T47D (cell line): Measurements from ENCODE around the gene MYPOP.

Experiments used
- DNase-seq, 2 experiments: peaks; one replicate each; pipeline versions ENCODE4 v3.0.0 to v3.0.0-alpha.2; 2011 to 2012; ENCODE audit warnings: low read depth in 1 of 2, low spot score in 1 of 2
- JUND ChIP-seq: IDR thresholded peaks from 2 replicates; pipeline ENCODE4 v1.6.1; 2012; ENCODE audit warnings: low read depth
- in situ Hi-C: cut with HindIII; loops from 2 replicates; pipeline ENCODE4 v1.10.0; 2016; ENCODE audit warnings: low sequenced_read_pairs, low pct_unique_long_range_greater_than_20kb

MYPOP gene

GRCh38 chr19:45862564-45863334 is 39.7 kb downstream of the MYPOP start, which contains the start of gene SYMPK:
Gene SYMPK, minus strand, starts transcription at chr19:45863147. Its CDS starts 8,652 bp downstream, at chr19:45854495.
- in situ Hi-C loops, result no loop called here
- peak; percentile 97 to 98 for DNase-seq

GRCh38 chr19:45862271-45862563 is 40.2 kb downstream of the MYPOP start:
- in situ Hi-C loops, result no loop called here
- no peak for TF ChIP-seq JUND
- no peak for DNase-seq

More at GRCh38 chr19:45862564-45863334, 39.7 kb downstream of the MYPOP start, which contains the start of gene SYMPK:
- no peak for TF ChIP-seq JUND

- in situ Hi-C loops, result no loop called here
- DNase-seq, result peak in 1 of 2 experiments; percentile 50
- no peak for TF ChIP-seq JUND
These were observed 41.8 kb downstream of the MYPOP start for GRCh38 chr19:45860359-45861259.

- TF ChIP-seq JUND, result no peak
- DNase-seq, result no peak
- in situ Hi-C loops, result no loop called here
These were observed 48.1 kb downstream of the MYPOP start for GRCh38 chr19:45854167-45854778.

GRCh38 chr19:45852983-45853382 is 49.4 kb downstream of the MYPOP start:
- in situ Hi-C loops, result no loop called here
- no peak for TF ChIP-seq JUND
- peak in 1 of 2 experiments; percentile 78 for DNase-seq

- no peak for TF ChIP-seq JUND
- DNase-seq, result no peak
- in situ Hi-C loops, result no loop called here
These were observed 50.2 kb downstream of the MYPOP start for GRCh38 chr19:45852145-45852750.

- in situ Hi-C loops, result no loop called here
- peak; percentile 18 to 31 for DNase-seq
These were observed 53.5 kb downstream of the MYPOP start for GRCh38 chr19:45848922-45849321.

GRCh38 chr19:45847663-45848062 is 54.8 kb downstream of the MYPOP start:
- no peak for TF ChIP-seq JUND
- DNase-seq, result no peak
- in situ Hi-C loops, result no loop called here

More at GRCh38 chr19:45848922-45849321, 53.5 kb downstream of the MYPOP start:
- no peak for TF ChIP-seq JUND

- in situ Hi-C loops, result no loop called here
- no peak for TF ChIP-seq JUND
- DNase-seq, result no peak
These were observed 60.2 kb downstream of the MYPOP start for GRCh38 chr19:45842198-45842597.
